B cell (primary cell): Measurements from ENCODE around the gene TRIM46. TPM values are rescaled to one million over a fixed set of nuclear protein-coding genes. Genes with fewer than 3 reads are reported as not detected.

Experiments used
- ATAC-seq: fragments of 200-7000 bp; cut with Tn5 transposase; one replicate; pipeline ENCODE4 v1.10.0; 2021; ENCODE audit warnings: low read depth, mild to moderate bottlenecking, moderate number of reproducible peaks, moderate library complexity
- CTCF ChIA-PET: fragments of 350-600 bp; sonication (Branson Sonifier 250); formaldehyde crosslinking; loops from one replicate; lab custom pipeline; 2021; ENCODE audit warnings: antibody characterized with exemption, inconsistent platforms; lab: Charles Lee
- POLR2A ChIA-PET: fragments of 350-600 bp; sonication (Branson Sonifier 250); formaldehyde crosslinking; loops from one replicate; lab custom pipeline; 2021; ENCODE audit warnings: antibody characterized with exemption; lab: Charles Lee
- DNase-seq: peaks from one replicate; pipeline ENCODE4 v3.0.0; 2013
- H2AFZ ChIP-seq: 2 replicates; pipeline ENCODE4 v1.6.1; 2012; ENCODE audit warnings: mild to moderate bottlenecking, low read depth, low read length; ENCODE audit not compliant: insufficient read depth, poor library complexity, severe bottlenecking
- H3K27ac ChIP-seq, 2 donors: 1 replicate in 1 of 2; 2 replicates in 1 of 2; pipeline ENCODE4 v1.5.1; 2012 to 2013; ENCODE audit warnings: low read length in 2 of 2, mild to moderate bottlenecking in 2 of 2, moderate library complexity in 1 of 2
- H3K27me3 ChIP-seq, 4 experiments: fragments of 200-600 bp in 1 of 4; sonication (generic) in 1 of 4; replicated peaks in 1 of 4; 1 replicate in 2 of 4; 2 replicates in 2 of 4; pipeline versions ENCODE4 v1.6.1 to v1.7.0; 2013 to 2016; ENCODE audit warnings: low read length in 3 of 4, mild to moderate bottlenecking in 2 of 4, mixed read lengths in 1 of 4, moderate library complexity in 1 of 4; ENCODE audit not compliant: insufficient read depth in 4 of 4, control insufficient read depth in 3 of 4; ENCODE audit errors: control extremely low read depth in 1 of 4
- H3K36me3 ChIP-seq, 2 experiments: replicated peaks in 1 of 2; 1 replicate in 1 of 2; 2 replicates in 1 of 2; pipeline versions ENCODE4 v1.6.1 to v1.7.1; 2013; ENCODE audit warnings: low read length in 1 of 2; ENCODE audit not compliant: insufficient read depth in 2 of 2, control insufficient read depth in 1 of 2; ENCODE audit errors: control extremely low read depth in 1 of 2, extremely low read depth in 1 of 2
- H3K4me1 ChIP-seq, 2 donors: fragments of 200-600 bp in 1 of 2; sonication (generic) in 1 of 2; 1 replicate in 1 of 2; 2 replicates in 1 of 2; pipeline versions ENCODE4 v1.5.1 to v1.6.1; 2013 to 2017; ENCODE audit warnings: low read length in 2 of 2; ENCODE audit not compliant: control insufficient read depth in 2 of 2, insufficient read depth in 2 of 2
- H3K4me2 ChIP-seq: replicated peaks from 2 replicates; pipeline ENCODE3; 2012; ENCODE audit warnings: mild to moderate bottlenecking, low read depth, low read length; ENCODE audit not compliant: poor library complexity, severe bottlenecking
- H3K4me3 ChIP-seq, 5 experiments: fragments of 200-600 bp in 1 of 5; sonication (generic) in 1 of 5; 1 replicate in 3 of 5; 2 replicates in 2 of 5; pipeline versions ENCODE4 v1.5.1 to v1.7.0; 2011 to 2016; ENCODE audit warnings: low read length in 4 of 5, mild to moderate bottlenecking in 4 of 5, low read depth in 2 of 5, control low read depth in 1 of 5, moderate library complexity in 1 of 5; ENCODE audit not compliant: insufficient read depth in 1 of 5; ENCODE audit errors: control extremely low read depth in 1 of 5, extremely low read depth in 1 of 5
- H3K79me2 ChIP-seq: fragments of 200-600 bp; sonication (generic); one replicate; pipeline ENCODE4 v1.6.0; 2016; ENCODE audit warnings: low read length; ENCODE audit not compliant: control insufficient read depth, insufficient read depth
- H3K9ac ChIP-seq: fragments of 200-600 bp; sonication (generic); 2 replicates; pipeline ENCODE4 v1.6.1; 2017; ENCODE audit warnings: mild to moderate bottlenecking, low read length, moderate library complexity
- H3K9me3 ChIP-seq, 3 donors: one replicate each; pipeline versions ENCODE4 v1.6.1 to v1.7.1; 2013; ENCODE audit warnings: low read length in 2 of 3; ENCODE audit not compliant: control insufficient read depth in 2 of 3, insufficient read depth in 1 of 3; ENCODE audit errors: control extremely low read depth in 1 of 3
- H4K20me1 ChIP-seq: 2 replicates; pipeline ENCODE4 v1.6.0; 2012; ENCODE audit warnings: mild to moderate bottlenecking, low read length; ENCODE audit not compliant: insufficient read depth, control insufficient read depth, poor library complexity, severe bottlenecking
- H3K27ac Mint-ChIP-seq: one replicate; pipeline ENCODE4 v1.8.0; 2021; ENCODE audit warnings: mixed read lengths
- H3K27me3 Mint-ChIP-seq: one replicate; pipeline ENCODE4 v1.8.0; 2021; ENCODE audit warnings: mixed read lengths
- H3K4me1 Mint-ChIP-seq: one replicate; pipeline ENCODE4 v1.8.0; 2021; ENCODE audit warnings: mixed read lengths
- H3K4me3 Mint-ChIP-seq: one replicate; pipeline ENCODE4 v1.8.0; 2021; ENCODE audit warnings: mixed read lengths
- H3K9me3 Mint-ChIP-seq: one replicate; pipeline ENCODE4 v1.8.0; 2022; ENCODE audit warnings: mixed read lengths; ENCODE audit not compliant: insufficient read depth
- CTCF ChIP-seq: fragments of 200-600 bp; IDR thresholded peaks from one replicate; pipeline ENCODE4 v1.8.0; 2022; ENCODE audit warnings: antibody characterized with exemption, mild to moderate bottlenecking
- EZH2 ChIP-seq: IDR thresholded peaks from 2 replicates; pipeline ENCODE4 v1.6.1; 2012; ENCODE audit warnings: borderline replicate concordance, low read depth, mild to moderate bottlenecking, moderate library complexity, low read length; ENCODE audit not compliant: insufficient read depth, poor library complexity, severe bottlenecking
- WGBS: methylation state at CpG from one replicate; pipeline ENCODE4 v1.1.5; 2013; ENCODE audit warnings: missing lambda C conversion rate; ENCODE audit not compliant: insufficient coverage; 5-methylcytosine and 5-hydroxymethylcytosine counted together
- intact Hi-C: fragments of 100-400 bp; cut with micrococcal nuclease; formaldehyde crosslinking; loops from one replicate; pipeline ENCODE4 v1.10.0; 2022
- polyA plus RNA-seq: library from polyadenylated mRNA; depleted of rRNA; stranded (reverse); fragments of >200 nt; gene quantifications from 2 replicates; pipeline ENCODE4 v1.2.3, GENCODE V29; 2012
- total RNA-seq, 2 donors: library from RNA; stranded (reverse); fragments of 120-200 nt in 1 of 2; gene quantifications; 1 replicate in 1 of 2; 2 replicates in 1 of 2; pipeline versions ENCODE4 v1.2.3 to v1.2.4, GENCODE V29; 2013 to 2022

Gene TRIM46
- total and polyA plus RNA-seq, 2 donors (not counting 1 experiment from before 2014, with no cell fraction given): 2.6 to 3.4 TPM

- Histone ChIP-seq H3K9me3 (no peaks in the 10 kb centered on the region), H3K27ac (peak within 1 kb of the TSS; percentile 58 to 79), H3K4me1 (peaks cover 17 to 24% of the 10 kb centered on the region in 2 donors), H3K4me3 (peak within 1 kb of the TSS; percentile 66 to 89 (median 87)), H3K9ac (peak within 1 kb of the TSS; percentile 86), H3K79me2 (peaks cover 33% of the 10 kb centered on the region), H4K20me1 (peaks cover 9% of the 10 kb centered on the region), H3K4me2 (peak within 1 kb of the TSS; percentile 92), H2AFZ (peak within 1 kb of the TSS; percentile 86), H3K27me3 (no peaks in the 10 kb centered on the region), H3K36me3 (peaks cover 0 to 5% of the 10 kb centered on the region in 2 experiments)
- Mint-ChIP-seq H3K27me3 (no peaks in the 10 kb centered on the region), H3K4me3 (peak within 1 kb of the TSS; percentile 99), H3K4me1 (peaks cover 43% of the 10 kb centered on the region), H3K9me3 (no peaks in the 10 kb centered on the region), H3K27ac (peak within 1 kb of the TSS; percentile 94)
- CTCF ChIA-PET: interaction anchor here (0.8 to 1.4 kb wide), 3 partner anchors 27 to 55 kb away, joined by 3 to 5 read pairs (median 3); no protein-coding TSS in a partner anchor
- DNase-seq (peak; percentile 88), ATAC-seq (peak; percentile 65)
- intact Hi-C loops: loop anchor here (1.0 kb wide), 4 partner anchors 9 to 32 kb away; partner anchors contain the start of gene EFNA1
- WGBS: 2% methylated on average over 41 of the region's 42 CpGs
- POLR2A ChIA-PET: interaction anchor here (0.6 to 1.6 kb wide), 3 partner anchors 11 to 128 kb away, joined by 3 to 5 read pairs (median 5); partner anchors contain the start of gene KRTCAP2
- no peak for TF ChIP-seq CTCF
- TF ChIP-seq EZH2: no peak
Measured at GRCh38 chr1:155139895-155140629, 33.6 kb upstream of the TRIM46 start, which contains the start of gene DPM3. TSS of gene DPM3 (minus strand) at chr1:155140531. CDS start at chr1:155140240, 291 bp downstream.
